Ovary (tissue), 3 donors: Measurements from ENCODE around the gene SLC5A12.

Experiments used
- POLR2A ChIP-seq: fragments of 450-650 bp; IDR thresholded peaks from one replicate; pipeline ENCODE4 v1.6.1; 2017; ENCODE audit warnings: antibody characterized with exemption, mild to moderate bottlenecking, moderate library complexity
- TF ChIP-seq, protein P1 (sequence below), 3 donors: fragments of 450-650 bp in 2 of 3; fragments of 200-600 bp in 1 of 3; IDR thresholded peaks; one replicate each; pipeline versions ENCODE4 v1.5.1 to v1.8.0; 2016 to 2022; ENCODE audit warnings: antibody characterized with exemption in 3 of 3, mild to moderate bottlenecking in 1 of 3
- donor health status: DM: no; HTN: no; CAD: no.

DNA sequence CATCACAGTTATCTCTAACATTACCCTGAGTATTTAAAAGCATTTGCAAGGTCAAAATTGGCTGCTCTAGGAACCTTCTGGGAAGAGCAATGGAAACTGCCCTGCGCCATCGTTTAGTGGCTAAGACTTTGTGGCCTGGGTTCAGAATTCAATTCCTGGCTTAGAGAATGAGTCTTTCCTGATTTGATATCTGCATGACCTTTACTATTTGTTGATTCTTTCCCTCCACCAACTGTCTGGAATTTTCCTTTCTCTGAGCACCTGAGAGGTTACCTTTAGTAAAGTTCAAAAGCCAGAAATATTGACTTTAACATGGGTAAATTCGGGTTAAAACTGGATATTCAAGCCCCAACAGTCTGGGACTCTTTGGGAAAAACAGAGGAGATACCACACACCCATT, 43.0 kb upstream of the SLC5A12 start:
- no peak for TF ChIP-seq POLR2A
- TF ChIP-seq, protein P1, sequence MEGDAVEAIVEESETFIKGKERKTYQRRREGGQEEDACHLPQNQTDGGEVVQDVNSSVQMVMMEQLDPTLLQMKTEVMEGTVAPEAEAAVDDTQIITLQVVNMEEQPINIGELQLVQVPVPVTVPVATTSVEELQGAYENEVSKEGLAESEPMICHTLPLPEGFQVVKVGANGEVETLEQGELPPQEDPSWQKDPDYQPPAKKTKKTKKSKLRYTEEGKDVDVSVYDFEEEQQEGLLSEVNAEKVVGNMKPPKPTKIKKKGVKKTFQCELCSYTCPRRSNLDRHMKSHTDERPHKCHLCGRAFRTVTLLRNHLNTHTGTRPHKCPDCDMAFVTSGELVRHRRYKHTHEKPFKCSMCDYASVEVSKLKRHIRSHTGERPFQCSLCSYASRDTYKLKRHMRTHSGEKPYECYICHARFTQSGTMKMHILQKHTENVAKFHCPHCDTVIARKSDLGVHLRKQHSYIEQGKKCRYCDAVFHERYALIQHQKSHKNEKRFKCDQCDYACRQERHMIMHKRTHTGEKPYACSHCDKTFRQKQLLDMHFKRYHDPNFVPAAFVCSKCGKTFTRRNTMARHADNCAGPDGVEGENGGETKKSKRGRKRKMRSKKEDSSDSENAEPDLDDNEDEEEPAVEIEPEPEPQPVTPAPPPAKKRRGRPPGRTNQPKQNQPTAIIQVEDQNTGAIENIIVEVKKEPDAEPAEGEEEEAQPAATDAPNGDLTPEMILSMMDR (IDR thresholded peaks at IDR 0.05) = no peak
